NOMO-1 treated with DMSO at 0.1 percent for 48 hours (cell line): ENCODE results near the gene ST6GAL1.

Experiments used
- DNase-seq: peaks from one replicate; lab custom pipeline; 2025; ENCODE audit not compliant: unreplicated experiment; lab: John Stamatoyannopoulos, UW

ST6GAL1 gene

GRCh38 chr3:187103251-187103650 lies 172.9 kb downstream of the ST6GAL1 start:
- no peak for DNase-seq

GRCh38 chr3:187104342-187104741 lies 174.0 kb downstream of the ST6GAL1 start:
- no peak for DNase-seq

- DNase-seq: no peak
Measured at GRCh38 chr3:187104933-187105332, 174.6 kb downstream of the ST6GAL1 start.

- no peak for DNase-seq
Measured at GRCh38 chr3:187105700-187106099, 175.4 kb downstream of the ST6GAL1 start.

- no peak for DNase-seq
Measured at GRCh38 chr3:187107989-187108388, 177.7 kb downstream of the ST6GAL1 start.

GRCh38 chr3:187110156-187110555 lies 179.8 kb downstream of the ST6GAL1 start:
- DNase-seq: no peak

- peak; percentile 44 for DNase-seq
Measured at GRCh38 chr3:187112934-187113793, 182.8 kb downstream of the ST6GAL1 start.

GRCh38 chr3:187114511-187114910 lies 184.2 kb downstream of the ST6GAL1 start:
- DNase-seq: no peak

- no peak for DNase-seq
Measured at GRCh38 chr3:187120326-187120725, 190.0 kb downstream of the ST6GAL1 start.

GRCh38 chr3:187122261-187122660 lies 191.9 kb downstream of the ST6GAL1 start:
- no peak for DNase-seq

- no peak for DNase-seq
Measured at GRCh38 chr3:187125319-187126031, 195.1 kb downstream of the ST6GAL1 start.
